HCT116 (cell line): ENCODE measurements around the gene TBATA. TPM values are rescaled to one million over a fixed set of nuclear protein-coding genes. Genes with fewer than 3 reads are reported as not detected.

Experiments
- ATAC-seq: fragments of 200-7000 bp; cut with Tn5 transposase; 2 replicates; pipeline ENCODE4 v1.9.1; 2020; ENCODE audit warnings: mild to moderate bottlenecking, moderate library complexity
- BruUV-seq: library from RNA; stranded (reverse); fragments of 400-500 nt; replicated peaks from 2 replicates; lab custom pipeline; 2021; lab: Mats Ljungman, UMichigan
- CTCF ChIA-PET: fragments of 300-600 bp; sonication (Branson Sonifier 250); formaldehyde crosslinking; loops from one replicate; lab custom pipeline; 2021; ENCODE audit warnings: antibody characterized with exemption; lab: Charles Lee
- POLR2A ChIA-PET: fragments of 300-600, 350-600 bp; sonication (Branson Sonifier 250); formaldehyde crosslinking; loops from one replicate; lab custom pipeline; 2021; ENCODE audit warnings: antibody characterized with exemption; lab: Charles Lee
- RAD21 ChIA-PET, 2 experiments: fragments of 300-600 bp; sonication (Branson Sonifier 250); formaldehyde crosslinking; loops; one replicate each; lab custom pipeline; 2023; ENCODE audit warnings: low total read pairs in 2 of 2; ENCODE audit not compliant: uncharacterized antibody in 2 of 2, unreplicated experiment in 2 of 2, low non-redundant PET in 1 of 2; lab: Charles Lee
- DNase-seq: peaks from one replicate; pipeline ENCODE4 v3.0.0-alpha.2; 2010; ENCODE audit warnings: low read depth, low spot score
- H2AFZ ChIP-seq: fragments of 200-600 bp; shearing (Covaris generic), sonication (generic); 2 replicates; pipeline ENCODE4 v1.6.1; 2017; ENCODE audit warnings: low read depth, mixed run types, mixed read lengths, antibody characterized with exemption, low read length; ENCODE audit not compliant: poor library complexity, severe bottlenecking
- H3K27ac ChIP-seq: 2 replicates; pipeline ENCODE4 v1.5.1; 2012; ENCODE audit warnings: low read depth, low read length
- H3K27me3 ChIP-seq: fragments of 200-600 bp; sonication (generic); 2 replicates; pipeline ENCODE4 v1.6.1; 2016; ENCODE audit warnings: mixed run types, low read length, mixed read lengths; ENCODE audit not compliant: insufficient read depth
- H3K36me3 ChIP-seq, 2 experiments: fragments of 200-500 bp in 1 of 2; fragments of 200-600 bp in 1 of 2; sonication (Bioruptor generic) in 1 of 2; sonication (generic) in 1 of 2; 2 replicates each; pipeline versions ENCODE4 v1.5.1 to v1.6.1; 2014 to 2016; ENCODE audit warnings: low read length in 2 of 2, inconsistent platforms in 1 of 2, mixed read lengths in 1 of 2, mixed run types in 1 of 2; ENCODE audit not compliant: insufficient read depth in 2 of 2, control insufficient read depth in 1 of 2
- H3K4me1 ChIP-seq, 2 experiments: fragments of 200-600 bp in 1 of 2; sonication (generic) in 1 of 2; 2 replicates each; pipeline versions ENCODE4 v1.5.1 to v1.6.1; 2012 to 2017; ENCODE audit warnings: low read length in 2 of 2, inconsistent platforms in 1 of 2, mild to moderate bottlenecking in 1 of 2, mixed read lengths in 1 of 2, mixed run types in 1 of 2, moderate library complexity in 1 of 2; ENCODE audit not compliant: insufficient read depth in 2 of 2, control insufficient read depth in 1 of 2
- H3K4me2 ChIP-seq: fragments of 200-600 bp; sonication (generic); 2 replicates; pipeline ENCODE4 v1.6.1; 2017; ENCODE audit warnings: mixed run types, low read length, mixed read lengths
- H3K4me3 ChIP-seq, 2 experiments: fragments of 200-600 bp in 1 of 2; sonication (generic) in 1 of 2; replicated peaks in 1 of 2; 2 replicates each; pipeline ENCODE4 v1.5.1; 2011 to 2016; ENCODE audit warnings: low read length in 2 of 2, control low read depth in 1 of 2, low read depth in 1 of 2, mild to moderate bottlenecking in 1 of 2, mixed read lengths in 1 of 2, mixed run types in 1 of 2
- H3K79me2 ChIP-seq: fragments of 200-600 bp; sonication (generic); 2 replicates; pipeline ENCODE4 v1.6.1; 2017; ENCODE audit warnings: mild to moderate bottlenecking, mixed run types, low read length, moderate library complexity, mixed read lengths; ENCODE audit not compliant: insufficient read depth
- H3K9ac ChIP-seq: fragments of 200-600 bp; sonication (generic); 2 replicates; pipeline ENCODE4 v1.6.1; 2016; ENCODE audit warnings: low read length, mixed read lengths
- H3K9me2 ChIP-seq: fragments of 200-600 bp; sonication (generic), shearing (Covaris generic); 2 replicates; pipeline ENCODE4 v1.6.1; 2017; ENCODE audit warnings: mixed run types, mild to moderate bottlenecking, moderate library complexity; ENCODE audit not compliant: insufficient read depth
- H3K9me3 ChIP-seq, 2 experiments: fragments of 200-500 bp in 1 of 2; fragments of 200-600 bp in 1 of 2; sonication (Bioruptor generic) in 1 of 2; sonication (generic) in 1 of 2; 2 replicates each; pipeline ENCODE4 v1.6.1; 2014 to 2017; ENCODE audit warnings: low read length in 2 of 2, mixed read lengths in 2 of 2, inconsistent platforms in 1 of 2, low read depth in 1 of 2, mild to moderate bottlenecking in 1 of 2, mixed run types in 1 of 2, moderate library complexity in 1 of 2; ENCODE audit not compliant: control insufficient read depth in 1 of 2, insufficient read depth in 1 of 2
- H4K20me1 ChIP-seq: fragments of 200-600 bp; sonication (generic), shearing (Covaris generic); 2 replicates; pipeline ENCODE4 v1.6.1; 2017; ENCODE audit warnings: mixed run types, mild to moderate bottlenecking, moderate library complexity; ENCODE audit not compliant: insufficient read depth
- CEBPB ChIP-seq: IDR thresholded peaks from 2 replicates; pipeline ENCODE4 v1.6.1; 2012; ENCODE audit warnings: low read depth
- EZH2 ChIP-seq: fragments of 200-600 bp; sonication (generic); IDR thresholded peaks from 2 replicates; pipeline ENCODE4 v1.6.1; 2017; ENCODE audit warnings: antibody characterized with exemption, mixed run types
- POLR2A ChIP-seq: IDR thresholded peaks from 2 replicates; pipeline ENCODE4 v1.7.0; 2011; ENCODE audit warnings: borderline replicate concordance; ENCODE audit not compliant: insufficient read depth, insufficient read length; ENCODE audit errors: extremely low read depth
- TCF7L2 ChIP-seq: IDR thresholded peaks from 2 replicates; pipeline ENCODE4 v1.7.0; 2011; ENCODE audit warnings: borderline replicate concordance, inconsistent platforms; ENCODE audit not compliant: insufficient read depth, insufficient read length; ENCODE audit errors: extremely low read depth
- ZNF274 ChIP-seq: fragments of 200-500 bp; sonication (Bioruptor generic); IDR thresholded peaks from 2 replicates; pipeline ENCODE4 v1.6.1; 2014; ENCODE audit warnings: mild to moderate bottlenecking, low read depth, low read length, inconsistent platforms
- intact Hi-C: fragments of 100-400 bp; cut with micrococcal nuclease; formaldehyde crosslinking; loops from 2 replicates; pipeline ENCODE4 v1.10.0; 2022
- total RNA-seq: library from RNA; stranded (reverse); gene quantifications from one replicate; pipeline ENCODE4 v1.2.1, GENCODE V29; 2021; ENCODE audit not compliant: unreplicated experiment
- TF ChIP-seq, protein P1 (sequence below): IDR thresholded peaks from 2 replicates; pipeline ENCODE4 v1.6.1; 2011; ENCODE audit warnings: mild to moderate bottlenecking, low read length, moderate library complexity; ENCODE audit not compliant: insufficient replicate concordance; ENCODE audit errors: extremely low read depth
- TF ChIP-seq, protein P2 (sequence below): IDR thresholded peaks from 2 replicates; pipeline ENCODE4 v1.6.1; 2012

TBATA gene
- total RNA-seq, 1 experiment from 2014 or later, result not detected

DNA sequence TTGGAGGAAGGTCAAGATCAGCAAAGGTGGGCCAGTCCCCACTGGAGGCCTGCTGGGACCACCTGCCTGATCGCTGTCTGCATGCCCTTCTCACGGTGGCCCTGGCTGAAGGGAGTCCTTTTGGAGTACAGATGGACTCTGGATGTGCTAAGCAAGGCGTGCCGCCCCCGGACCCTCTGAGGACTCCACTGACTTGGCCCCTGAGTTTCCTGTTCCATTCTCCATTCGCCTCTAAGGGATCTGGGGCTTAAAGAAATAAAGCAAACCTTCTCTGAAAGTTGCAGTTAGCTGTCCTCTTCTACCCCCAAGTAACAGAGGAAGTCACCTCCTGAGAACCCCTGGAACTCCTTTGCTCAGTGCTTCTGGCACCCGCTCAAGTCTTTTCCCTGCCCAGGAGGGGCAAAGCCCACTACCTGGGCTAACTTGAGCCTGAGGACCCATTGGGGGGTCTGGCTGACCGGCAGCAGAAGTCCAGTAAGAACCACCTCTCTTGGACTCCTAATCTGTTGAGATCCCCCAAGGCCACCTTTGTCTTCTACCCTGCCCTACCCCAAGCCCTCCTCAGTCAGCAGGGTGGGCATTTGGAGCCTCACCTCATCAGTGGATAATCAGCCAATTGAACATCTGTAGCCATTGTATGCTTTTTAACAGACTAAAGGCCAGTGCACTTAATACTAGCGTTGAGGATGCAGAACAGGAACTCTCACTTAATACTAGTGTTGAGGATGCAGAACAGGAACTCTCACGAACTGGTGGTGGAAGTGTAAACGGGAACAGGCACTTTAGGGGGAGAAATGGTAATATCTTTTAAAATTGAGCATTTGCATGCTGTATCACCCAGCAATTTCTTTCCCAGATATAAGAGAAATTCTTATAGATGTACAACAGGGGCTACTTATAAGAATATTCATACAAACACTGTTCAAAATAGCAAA is 2.2 kb downstream of the TBATA start (continued):
- TF ChIP-seq, protein P1, sequence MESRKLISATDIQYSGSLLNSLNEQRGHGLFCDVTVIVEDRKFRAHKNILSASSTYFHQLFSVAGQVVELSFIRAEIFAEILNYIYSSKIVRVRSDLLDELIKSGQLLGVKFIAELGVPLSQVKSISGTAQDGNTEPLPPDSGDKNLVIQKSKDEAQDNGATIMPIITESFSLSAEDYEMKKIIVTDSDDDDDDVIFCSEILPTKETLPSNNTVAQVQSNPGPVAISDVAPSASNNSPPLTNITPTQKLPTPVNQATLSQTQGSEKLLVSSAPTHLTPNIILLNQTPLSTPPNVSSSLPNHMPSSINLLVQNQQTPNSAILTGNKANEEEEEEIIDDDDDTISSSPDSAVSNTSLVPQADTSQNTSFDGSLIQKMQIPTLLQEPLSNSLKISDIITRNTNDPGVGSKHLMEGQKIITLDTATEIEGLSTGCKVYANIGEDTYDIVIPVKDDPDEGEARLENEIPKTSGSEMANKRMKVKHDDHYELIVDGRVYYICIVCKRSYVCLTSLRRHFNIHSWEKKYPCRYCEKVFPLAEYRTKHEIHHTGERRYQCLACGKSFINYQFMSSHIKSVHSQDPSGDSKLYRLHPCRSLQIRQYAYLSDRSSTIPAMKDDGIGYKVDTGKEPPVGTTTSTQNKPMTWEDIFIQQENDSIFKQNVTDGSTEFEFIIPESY, result no peak
- TF ChIP-seq TCF7L2, result no peak
- TF ChIP-seq, all 23 proteins: peak for 0

DNA sequence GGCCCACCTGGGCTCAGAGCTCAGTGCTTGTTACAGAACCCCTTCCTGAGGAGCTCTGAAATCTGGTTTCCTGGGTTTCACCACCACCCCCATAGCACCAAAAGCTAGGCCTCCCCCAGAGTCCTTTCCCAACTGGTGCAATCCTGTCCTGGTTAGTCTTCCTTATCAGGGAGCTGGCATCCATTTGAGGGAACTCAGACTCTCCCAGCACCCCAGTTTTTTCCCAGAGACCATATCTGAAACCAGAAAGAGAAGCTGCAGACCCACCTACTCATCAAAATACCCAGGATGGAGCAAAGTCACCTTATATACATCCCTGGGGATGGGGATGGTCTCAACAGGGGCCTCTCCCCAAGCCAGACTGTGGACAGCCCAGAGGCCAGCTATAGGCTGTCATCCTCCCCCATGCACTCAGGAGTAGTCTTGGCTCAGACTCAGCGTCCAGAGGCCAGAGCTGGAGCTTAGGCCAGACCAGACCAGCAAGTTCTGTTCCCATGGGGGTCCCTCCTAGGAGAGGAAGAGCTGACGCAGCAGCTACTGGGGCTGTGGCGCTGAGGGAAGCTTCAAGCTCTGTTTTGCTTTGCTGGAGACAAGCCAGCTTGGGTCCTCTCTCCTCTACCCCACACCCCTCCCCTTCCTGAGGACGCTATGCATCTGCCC is 3.0 kb downstream of the TBATA start:
- H3K4me3 ChIP-seq, result no peak overlapping the region
- H3K9me2 ChIP-seq, result no peaks in the 10 kb centered on the region
- BruUV-seq, result no TSS peak
- DNase-seq (no peak), ATAC-seq (no peak)
- H3K9me3 ChIP-seq, result no peaks in the 10 kb centered on the region
- no peaks in the 10 kb centered on the region for H3K27me3 ChIP-seq
- H3K79me2 ChIP-seq, result no peaks in the 10 kb centered on the region
- H3K4me2 ChIP-seq, result no peak overlapping the region
- H4K20me1 ChIP-seq, result no peaks in the 10 kb centered on the region
- H2AFZ ChIP-seq, result no peak overlapping the region
- peaks cover 0 to 29% of the 10 kb centered on the region in 2 experiments; a peak in 2 of 4 replicates for H3K4me1 ChIP-seq
- POLR2A ChIA-PET, result no interaction called here
- no peak overlapping the region for H3K27ac ChIP-seq
- TF ChIP-seq ZNF274 (no peak), TCF7L2 (no peak), POLR2A (no peak), CEBPB (no peak), EZH2 (no peak)
- TF ChIP-seq, protein P2, sequence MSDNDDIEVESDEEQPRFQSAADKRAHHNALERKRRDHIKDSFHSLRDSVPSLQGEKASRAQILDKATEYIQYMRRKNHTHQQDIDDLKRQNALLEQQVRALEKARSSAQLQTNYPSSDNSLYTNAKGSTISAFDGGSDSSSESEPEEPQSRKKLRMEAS, result no peak
- TF ChIP-seq, all 23 proteins: peak for 0
- RAD21 ChIA-PET, result no interaction called here
- CTCF ChIA-PET, result no interaction called here
- Histone ChIP-seq H3K9ac (no peak overlapping the region), H3K36me3 (no peaks in the 10 kb centered on the region)
- intact Hi-C loops, result no loop called here
